Esophagus muscularis mucosa (tissue), 4 donors: Measurements from ENCODE around the gene IFT57. TPM values are rescaled to one million over a fixed set of nuclear protein-coding genes. Genes with fewer than 3 reads are reported as not detected.

ENCODE experiments used
- DNase-seq: peaks from one replicate; pipeline ENCODE4 v3.0.0-alpha.2; 2017; ENCODE audit errors: extremely low spot score
- H3K27ac ChIP-seq, 4 donors: fragments of 200-600 bp; sonication (generic); replicated peaks in 1 of 4; 1 replicate in 3 of 4; 2 replicates in 1 of 4; pipeline ENCODE4 v1.5.1; 2016 to 2019; ENCODE audit warnings: mild to moderate bottlenecking in 1 of 4
- H3K27me3 ChIP-seq, 4 donors: fragments of 200-600 bp; sonication (generic); one replicate each; pipeline versions ENCODE4 v1.5.1 to v1.6.0; 2016 to 2019
- H3K36me3 ChIP-seq, 4 donors: fragments of 200-600 bp; sonication (generic); one replicate each; pipeline ENCODE4 v1.5.1; 2016 to 2019
- H3K4me1 ChIP-seq, 4 donors: fragments of 200-600 bp; sonication (generic); one replicate each; pipeline ENCODE4 v1.5.1; 2016 to 2019
- H3K4me3 ChIP-seq, 4 donors: fragments of 200-600 bp; sonication (generic); 1 replicate in 2 of 4; 2 replicates in 2 of 4; pipeline ENCODE4 v1.5.1; 2016 to 2019; ENCODE audit warnings: mild to moderate bottlenecking in 4 of 4, moderate library complexity in 1 of 4
- H3K9me3 ChIP-seq, 4 donors: fragments of 200-600 bp; sonication (generic); 1 replicate in 3 of 4; 2 replicates in 1 of 4; pipeline ENCODE4 v1.5.1; 2016 to 2019
- EP300 ChIP-seq: sonication (generic); formaldehyde crosslinking; IDR thresholded peaks from one replicate; pipeline ENCODE4 v1.6.1; 2017; ENCODE audit warnings: antibody characterized with exemption
- POLR2A ChIP-seq: fragments of 450-650 bp; IDR thresholded peaks from one replicate; pipeline ENCODE4 v1.6.1; 2017; ENCODE audit warnings: antibody characterized with exemption, moderate library complexity, mild to moderate bottlenecking, low read depth
- POLR2AphosphoS5 ChIP-seq, 2 donors: sonication (generic); formaldehyde crosslinking; IDR thresholded peaks; one replicate each; pipeline ENCODE4 v1.6.1; 2017; ENCODE audit warnings: antibody characterized with exemption in 2 of 2
- WGBS: methylation state at CpG from one replicate; pipeline ENCODE4 v1.1.5; 2018; 5-methylcytosine and 5-hydroxymethylcytosine counted together
- intact Hi-C: fragments of 100-400 bp; cut with DNase I; formaldehyde crosslinking; loops from one replicate; pipeline ENCODE4 v1.15.1; 2023
- total RNA-seq, 4 donors: library from RNA; depleted of rRNA; stranded (reverse); fragments of >200 nt; gene quantifications; one replicate each; pipeline versions ENCODE4 v1.1.0 to v1.2.1, GENCODE V29; 2016
- TF ChIP-seq, protein P1 (sequence below), 3 experiments: fragments of 200-600 bp in 2 of 3; fragments of 450-650 bp in 1 of 3; sonication (generic) in 2 of 3; IDR thresholded peaks; one replicate each; pipeline ENCODE4 v1.5.1; 2017 to 2019; ENCODE audit warnings: antibody characterized with exemption in 3 of 3, mild to moderate bottlenecking in 2 of 3, moderate library complexity in 1 of 3

The IFT57 gene
- total RNA-seq, 4 donors from 2014 or later, result 52.3 to 82.4 (median 61.4) TPM

DNA sequence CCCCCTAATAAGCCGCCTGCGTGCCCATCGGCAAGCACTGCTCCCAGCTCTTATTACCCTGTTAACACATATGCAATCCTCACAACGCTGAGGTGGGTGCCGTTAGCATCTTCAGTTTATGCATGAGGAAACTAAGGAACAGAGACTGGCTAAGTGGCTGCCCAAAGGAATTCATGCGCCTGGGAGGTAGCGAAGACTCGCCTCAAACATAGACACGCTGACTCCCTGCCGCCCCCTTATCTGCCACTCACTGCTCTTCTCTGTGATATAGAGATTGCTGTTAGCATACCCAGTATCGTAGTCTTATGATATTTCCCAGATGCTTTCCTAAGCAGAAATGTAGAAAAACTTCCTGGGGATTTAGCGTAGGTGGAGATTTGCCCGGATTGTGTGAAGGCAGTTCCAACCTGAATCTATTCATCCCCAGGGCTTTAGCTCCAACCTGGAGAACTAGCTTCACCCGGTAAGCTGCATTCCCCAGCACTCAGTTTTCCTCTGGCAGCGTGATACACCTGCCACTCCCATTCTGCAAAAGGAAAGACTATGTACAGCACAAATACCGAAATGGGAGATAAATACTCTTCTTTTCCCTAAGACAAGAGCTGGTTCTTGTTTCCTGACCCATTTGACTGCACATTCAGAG lies 107.7 kb downstream of the IFT57 start:
- TF ChIP-seq POLR2AphosphoS5 (IDR thresholded peaks at IDR 0.05) (no peak), EP300 (no peak), POLR2A (no peak)
- TF ChIP-seq, protein P1, sequence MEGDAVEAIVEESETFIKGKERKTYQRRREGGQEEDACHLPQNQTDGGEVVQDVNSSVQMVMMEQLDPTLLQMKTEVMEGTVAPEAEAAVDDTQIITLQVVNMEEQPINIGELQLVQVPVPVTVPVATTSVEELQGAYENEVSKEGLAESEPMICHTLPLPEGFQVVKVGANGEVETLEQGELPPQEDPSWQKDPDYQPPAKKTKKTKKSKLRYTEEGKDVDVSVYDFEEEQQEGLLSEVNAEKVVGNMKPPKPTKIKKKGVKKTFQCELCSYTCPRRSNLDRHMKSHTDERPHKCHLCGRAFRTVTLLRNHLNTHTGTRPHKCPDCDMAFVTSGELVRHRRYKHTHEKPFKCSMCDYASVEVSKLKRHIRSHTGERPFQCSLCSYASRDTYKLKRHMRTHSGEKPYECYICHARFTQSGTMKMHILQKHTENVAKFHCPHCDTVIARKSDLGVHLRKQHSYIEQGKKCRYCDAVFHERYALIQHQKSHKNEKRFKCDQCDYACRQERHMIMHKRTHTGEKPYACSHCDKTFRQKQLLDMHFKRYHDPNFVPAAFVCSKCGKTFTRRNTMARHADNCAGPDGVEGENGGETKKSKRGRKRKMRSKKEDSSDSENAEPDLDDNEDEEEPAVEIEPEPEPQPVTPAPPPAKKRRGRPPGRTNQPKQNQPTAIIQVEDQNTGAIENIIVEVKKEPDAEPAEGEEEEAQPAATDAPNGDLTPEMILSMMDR (IDR thresholded peaks at IDR 0.05), result no peak
- H3K4me1 ChIP-seq, result peaks cover 0 to 9% (median 2%) of the 10 kb centered on the region in 4 donors
- H3K36me3 ChIP-seq, result no peaks in the 10 kb centered on the region
- no peaks in the 10 kb centered on the region for H3K27me3 ChIP-seq
- intact Hi-C loops, result no loop called here
- no peak for DNase-seq
- H3K9me3 ChIP-seq, result no peaks in the 10 kb centered on the region
- WGBS, result 92% methylated on average over 16 of the region's 16 CpGs
- H3K4me3 ChIP-seq, result no peak overlapping the region
- H3K27ac ChIP-seq, result no peak overlapping the region

GRCh38 chr3:108113975-108114374 lies 108.2 kb downstream of the IFT57 start:
- WGBS, result 91% methylated on average over 15 of the region's 15 CpGs
- DNase-seq, result no peak
- Histone ChIP-seq H3K4me1 (peaks cover 0 to 9% (median 2%) of the 10 kb centered on the region in 4 donors), H3K36me3 (no peaks in the 10 kb centered on the region), H3K9me3 (no peaks in the 10 kb centered on the region), H3K27ac (no peak overlapping the region), H3K4me3 (no peak overlapping the region), H3K27me3 (no peaks in the 10 kb centered on the region)
- TF ChIP-seq, protein P1 (IDR thresholded peaks at IDR 0.05), result no peak
- no peak for TF ChIP-seq EP300
- no peak for TF ChIP-seq POLR2AphosphoS5 (IDR thresholded peaks at IDR 0.05)
- TF ChIP-seq POLR2A, result no peak
- intact Hi-C loops, result no loop called here

DNA sequence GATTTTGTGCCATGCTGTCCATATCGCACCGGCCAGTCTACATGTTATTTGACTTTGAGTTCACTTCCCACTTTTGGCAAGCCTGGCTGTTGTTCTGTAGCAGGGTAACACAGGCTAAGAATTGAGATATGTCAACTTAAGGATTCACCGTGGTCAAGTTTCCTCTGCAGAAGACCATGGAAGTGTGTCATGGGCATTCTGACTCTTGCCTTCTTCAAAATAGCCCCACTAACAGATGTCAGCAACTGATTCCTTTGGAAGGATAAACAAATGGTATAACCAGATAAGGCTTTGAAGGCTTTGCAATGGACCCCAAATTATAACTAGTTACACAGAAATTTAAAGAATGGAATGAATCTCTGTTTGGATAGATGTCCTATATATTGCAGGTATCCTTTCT lies 111.3 kb downstream of the IFT57 start:
- H3K36me3 ChIP-seq, result no peaks in the 10 kb centered on the region
- no peaks in the 10 kb centered on the region for H3K4me1 ChIP-seq
- 93% methylated on average over 3 of the region's 3 CpGs for WGBS
- no peak overlapping the region for H3K4me3 ChIP-seq
- H3K27ac ChIP-seq, result no peak overlapping the region
- no peaks in the 10 kb centered on the region for H3K9me3 ChIP-seq
- H3K27me3 ChIP-seq, result no peaks in the 10 kb centered on the region
- no peak for DNase-seq
- TF ChIP-seq POLR2AphosphoS5 (IDR thresholded peaks at IDR 0.05), result no peak
- no peak for TF ChIP-seq POLR2A
- intact Hi-C loops, result no loop called here

Other genes starting within 250 kb of the IFT57 start
- gene CD47, start 131.4 kb downstream of the IFT57 start, total RNA-seq, result 10 to 100 TPM; 31.6 to 57.7 (median 49.7) TPM
- not detected for gene HHLA2, start 74.1 kb upstream of the IFT57 start, total RNA-seq